Lower leg skin (tissue), 3 donors: ENCODE data around the gene RAB34.

ENCODE experiments used
- CTCF ChIP-seq, 3 donors: fragments of 450-650 bp; IDR thresholded peaks; one replicate each; pipeline ENCODE4 v1.5.1; 2016; ENCODE audit warnings: antibody characterized with exemption in 3 of 3, mild to moderate bottlenecking in 3 of 3, moderate library complexity in 2 of 3
- POLR2A ChIP-seq, 2 donors: fragments of 450-650 bp; IDR thresholded peaks; one replicate each; pipeline ENCODE4 v1.6.1; 2016 to 2017; ENCODE audit warnings: antibody characterized with exemption in 2 of 2, mild to moderate bottlenecking in 1 of 2, moderate library complexity in 1 of 2

GRCh38 chr17:28738680-28739384 is 21.2 kb upstream of the RAB34 start:
- no peak for TF ChIP-seq CTCF (IDR thresholded peaks at IDR 0.05)
- TF ChIP-seq POLR2A (IDR thresholded peaks at IDR 0.05) = no peak
